Mucosa of stomach (tissue), 1 donor: Measurements from ENCODE around the gene ZNF816.
"Not testable (repeated sequence)": the region's sequence is repeated elsewhere in the genome, so short reads cannot be mapped to it uniquely, and the experiment has no call there.

Source experiments
- H3K27me3 ChIP-seq: one replicate; pipeline ENCODE4 v1.7.0; 2013; ENCODE audit warnings: mild to moderate bottlenecking, low read length; ENCODE audit not compliant: control insufficient read depth, insufficient read depth
- H3K36me3 ChIP-seq: one replicate; pipeline ENCODE4 v1.7.0; 2013; ENCODE audit warnings: low read length; ENCODE audit not compliant: control insufficient read depth, insufficient read depth
- H3K4me1 ChIP-seq: one replicate; pipeline ENCODE4 v1.7.0; 2013; ENCODE audit warnings: mild to moderate bottlenecking, low read length; ENCODE audit not compliant: control insufficient read depth, insufficient read depth
- H3K4me3 ChIP-seq: one replicate; pipeline ENCODE4 v1.7.0; 2013; ENCODE audit warnings: low read length
- H3K9ac ChIP-seq: one replicate; pipeline ENCODE4 v1.7.0; 2013; ENCODE audit warnings: mild to moderate bottlenecking, low read length, moderate library complexity
- H3K9me3 ChIP-seq: one replicate; pipeline ENCODE4 v1.7.0; 2013; ENCODE audit warnings: mild to moderate bottlenecking, low read length, moderate library complexity; ENCODE audit not compliant: control insufficient read depth
- donor health status: Pancreatic carcinoma.

The ZNF816 gene

DNA sequence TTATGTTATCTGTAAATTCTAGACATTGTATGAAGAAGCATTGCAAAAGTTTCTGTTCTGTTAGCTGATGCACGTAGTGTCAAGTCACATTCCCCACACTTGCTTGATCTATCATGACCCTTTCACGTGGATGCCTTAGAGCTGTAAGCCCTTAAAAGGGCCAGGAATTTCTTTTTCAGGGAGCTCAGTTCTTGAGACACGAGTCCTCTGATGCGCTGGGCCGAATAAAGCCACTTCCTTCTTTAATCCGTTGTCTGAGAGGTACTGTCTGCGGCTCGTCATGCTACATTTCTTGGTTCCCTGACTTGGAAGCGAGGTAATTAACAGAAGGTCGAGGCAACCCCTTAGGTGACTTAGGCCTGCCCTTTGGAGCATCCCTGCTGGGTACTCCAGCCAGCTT, 5.8 kb downstream of the ZNF816 start:
- Histone ChIP-seq H3K4me1 (no peaks in the 10 kb centered on the region), H3K36me3 (peaks cover 15% of the 10 kb centered on the region), H3K4me3 (no peak overlapping the region), H3K9ac (no peak overlapping the region), H3K27me3 (no peaks in the 10 kb centered on the region), H3K9me3 (peaks cover 31% of the 10 kb centered on the region)

DNA sequence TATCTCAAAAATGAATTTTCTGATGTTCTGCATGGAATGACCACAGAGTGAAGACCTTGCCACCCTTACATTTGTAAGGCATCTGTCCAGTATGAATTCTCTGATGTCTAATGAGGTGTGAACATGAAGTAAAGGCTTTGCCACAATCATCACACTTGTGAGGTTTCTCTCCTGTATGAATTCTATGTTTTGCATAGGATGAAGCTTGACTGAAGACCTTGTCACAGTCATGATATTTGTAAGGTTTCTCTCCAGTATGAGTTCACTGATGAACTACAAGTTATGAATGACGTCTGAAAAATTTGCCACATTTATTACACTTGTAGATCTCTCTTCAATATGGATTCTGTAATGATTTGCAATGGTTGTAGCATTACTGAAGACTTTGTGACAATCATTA, 13.3 kb downstream of the ZNF816 start:
- no peak overlapping the region for H3K4me3 ChIP-seq
- peaks cover 24% of the 10 kb centered on the region for H3K36me3 ChIP-seq

DNA sequence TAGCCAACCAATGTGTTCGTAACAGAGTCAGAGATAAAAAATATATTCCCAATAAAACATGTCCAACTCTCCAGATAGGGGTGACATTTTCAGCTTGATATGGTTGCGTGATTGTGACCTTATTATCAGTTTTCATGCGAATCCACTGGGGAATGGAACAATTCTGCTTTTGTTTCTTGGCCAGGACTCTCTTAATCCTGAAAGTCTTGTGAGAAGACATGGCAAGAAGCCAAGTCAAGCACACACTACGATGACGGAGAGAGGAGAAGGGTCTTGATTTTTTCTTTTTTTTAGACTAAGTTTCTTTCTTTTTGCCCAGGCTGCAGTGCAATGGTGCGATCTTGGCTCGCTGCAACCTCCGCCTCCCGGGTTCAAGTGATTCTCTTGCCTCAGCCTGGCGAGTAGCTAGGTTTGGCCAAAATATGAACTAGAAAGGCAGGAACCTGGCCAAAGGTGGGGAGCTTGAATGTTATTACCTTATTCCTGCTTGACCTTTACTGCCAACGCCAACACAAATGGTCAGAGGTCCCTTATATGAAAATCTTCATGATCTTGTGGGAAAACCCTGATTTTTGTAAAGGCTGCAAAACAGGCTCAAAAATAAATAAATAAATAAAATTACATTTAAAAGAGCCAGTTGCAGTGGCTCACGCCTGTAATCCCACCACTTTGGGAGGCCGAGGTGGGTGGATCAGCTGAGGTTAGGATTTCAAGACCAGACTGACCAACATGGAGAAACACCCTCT, 14.5 kb downstream of the ZNF816 start:
- Histone ChIP-seq H3K4me1 (peaks cover 3% of the 10 kb centered on the region), H3K9me3 (peaks cover 25% of the 10 kb centered on the region), H3K27me3 (no peaks in the 10 kb centered on the region), H3K36me3 (peaks cover 24% of the 10 kb centered on the region), H3K4me3 (no peak overlapping the region), H3K9ac (no peak overlapping the region)

More for the DNA sequence above, 13.3 kb downstream of the ZNF816 start:
- Histone ChIP-seq H3K27me3 (no peaks in the 10 kb centered on the region), H3K9ac (no peak overlapping the region), H3K4me1 (no peaks in the 10 kb centered on the region), H3K9me3 (peaks cover 25% of the 10 kb centered on the region)

DNA sequence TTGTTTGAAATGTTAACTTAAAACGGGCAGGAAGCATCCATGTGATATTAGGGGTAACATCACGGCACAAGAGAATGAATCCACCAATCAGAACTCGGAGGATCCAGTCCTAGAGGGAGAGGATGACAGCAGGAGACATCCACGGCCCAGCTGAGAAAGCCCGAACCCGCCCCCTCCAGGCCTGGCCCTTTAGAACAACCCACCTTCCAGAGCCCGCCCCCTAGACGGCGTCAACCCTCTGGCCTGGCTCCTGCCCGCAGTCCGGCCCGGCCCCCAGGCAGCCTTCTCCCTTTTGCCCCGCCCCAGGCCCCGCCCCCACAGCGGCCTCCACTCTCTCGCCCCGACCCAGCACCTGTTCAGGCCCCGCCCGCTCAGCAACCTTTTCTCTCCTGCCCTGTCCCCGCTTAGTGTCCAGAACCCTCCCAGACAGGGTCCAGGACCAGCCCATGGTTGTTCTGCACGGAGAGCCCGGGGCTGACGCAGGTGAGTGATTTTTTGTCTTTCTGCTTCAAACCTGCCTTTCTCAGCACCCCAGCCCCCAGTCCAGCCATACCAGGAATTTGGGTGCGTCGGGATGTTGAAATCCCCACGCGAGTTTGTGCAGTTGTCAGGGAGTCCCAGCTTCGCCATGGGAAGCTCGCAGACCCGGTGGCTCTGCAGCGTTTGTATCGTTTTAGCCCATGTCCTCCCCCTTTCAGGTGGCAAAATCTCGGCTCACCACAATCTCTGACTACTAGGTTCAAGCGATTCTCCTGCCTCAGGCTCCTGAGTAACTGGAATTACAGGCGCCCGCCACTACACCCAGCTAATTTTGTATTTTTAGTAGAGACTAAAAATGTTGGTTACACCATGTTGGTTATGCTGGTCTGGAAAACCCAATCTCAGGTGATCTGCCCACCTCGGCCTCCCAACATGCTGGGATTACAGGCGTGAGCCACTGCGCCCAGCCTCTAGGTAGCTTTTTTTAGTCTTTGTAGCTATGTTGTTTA, 16.1 kb downstream of the ZNF816 start:
- Histone ChIP-seq H3K4me3 (no peak overlapping the region), H3K36me3 (peaks cover 10% of the 10 kb centered on the region), H3K9me3 (peaks cover 10% of the 10 kb centered on the region), H3K4me1 (peaks cover 4% of the 10 kb centered on the region), H3K9ac (no peak overlapping the region), H3K27me3 (no peaks in the 10 kb centered on the region)

DNA sequence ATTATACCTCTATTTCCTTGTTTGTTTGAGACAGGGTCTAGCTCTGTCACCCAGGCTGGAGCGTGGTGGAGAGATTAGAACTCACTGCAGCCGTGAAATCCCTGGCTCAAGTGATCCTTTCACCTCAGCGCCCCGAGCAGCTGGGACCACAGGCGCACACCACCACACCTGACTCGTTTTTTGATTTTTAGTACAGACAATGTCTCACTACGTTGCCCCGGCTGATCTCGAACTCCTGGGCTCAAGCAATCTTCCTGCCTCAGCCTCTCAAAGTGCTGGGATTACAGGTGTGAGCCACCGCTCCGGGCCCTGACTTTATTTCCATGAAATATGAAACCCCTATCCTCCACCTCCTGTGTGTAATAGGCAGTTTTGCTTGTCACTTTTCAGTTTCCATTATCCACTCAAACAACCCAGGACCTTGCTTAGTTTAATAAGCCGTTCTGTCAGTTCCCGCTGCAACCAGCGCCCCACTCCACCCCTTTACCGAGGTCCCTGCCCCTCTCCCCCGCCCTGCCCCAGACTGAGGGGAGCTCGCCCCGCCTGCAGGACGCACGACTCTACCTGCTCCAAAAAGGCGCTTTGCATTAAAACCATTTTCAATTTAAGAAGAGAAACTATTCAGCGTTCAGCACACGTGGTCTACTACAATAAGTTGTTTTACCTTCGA, 16.9 kb downstream of the ZNF816 start:
- Histone ChIP-seq H3K9ac (no peak overlapping the region), H3K9me3 (peaks cover 8% of the 10 kb centered on the region), H3K4me3 (no peak overlapping the region), H3K4me1 (peaks cover 4% of the 10 kb centered on the region), H3K27me3 (no peaks in the 10 kb centered on the region), H3K36me3 (peaks cover 1% of the 10 kb centered on the region)

DNA sequence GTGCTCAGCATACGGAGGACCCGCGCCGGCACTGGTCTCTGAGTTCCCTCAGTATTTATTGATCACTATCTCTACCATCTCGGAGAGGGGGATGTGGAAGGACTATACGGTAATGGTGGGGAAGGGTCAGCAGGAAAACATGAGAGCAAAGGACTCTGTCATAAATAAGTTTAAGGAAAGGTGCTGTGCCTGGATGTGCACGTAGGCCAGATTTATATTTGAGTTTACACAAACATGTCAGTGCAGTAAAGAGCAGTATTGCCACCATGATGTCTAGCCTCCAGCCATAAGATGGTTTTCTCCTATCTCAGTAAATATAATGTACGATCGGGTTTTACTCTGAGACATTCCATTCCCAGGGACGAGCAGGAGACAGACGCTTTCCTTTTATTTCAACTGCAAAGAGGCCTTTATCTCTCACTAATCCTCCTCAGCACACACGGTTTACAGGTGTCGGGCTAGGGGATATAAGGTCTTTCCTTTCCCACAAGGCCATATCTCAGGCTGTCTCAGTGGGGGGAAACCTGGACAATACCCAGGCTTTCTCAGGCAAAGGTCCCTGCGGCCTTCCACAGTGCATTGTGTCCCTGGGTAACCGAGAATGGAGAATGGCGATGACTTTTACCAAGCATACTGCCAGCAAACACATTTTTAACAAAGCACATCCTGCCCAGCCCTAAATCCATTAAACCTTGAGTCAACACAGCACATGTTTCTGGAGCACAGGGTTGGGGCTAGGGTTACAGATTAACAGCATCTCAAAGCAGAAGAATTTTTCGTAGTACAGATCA, 17.8 kb downstream of the ZNF816 start:
- H3K27me3 ChIP-seq, H3K9me3 ChIP-seq, H3K4me3 ChIP-seq, H3K36me3 ChIP-seq, H3K9ac ChIP-seq, H3K4me1 ChIP-seq: not testable (repeated sequence)

DNA sequence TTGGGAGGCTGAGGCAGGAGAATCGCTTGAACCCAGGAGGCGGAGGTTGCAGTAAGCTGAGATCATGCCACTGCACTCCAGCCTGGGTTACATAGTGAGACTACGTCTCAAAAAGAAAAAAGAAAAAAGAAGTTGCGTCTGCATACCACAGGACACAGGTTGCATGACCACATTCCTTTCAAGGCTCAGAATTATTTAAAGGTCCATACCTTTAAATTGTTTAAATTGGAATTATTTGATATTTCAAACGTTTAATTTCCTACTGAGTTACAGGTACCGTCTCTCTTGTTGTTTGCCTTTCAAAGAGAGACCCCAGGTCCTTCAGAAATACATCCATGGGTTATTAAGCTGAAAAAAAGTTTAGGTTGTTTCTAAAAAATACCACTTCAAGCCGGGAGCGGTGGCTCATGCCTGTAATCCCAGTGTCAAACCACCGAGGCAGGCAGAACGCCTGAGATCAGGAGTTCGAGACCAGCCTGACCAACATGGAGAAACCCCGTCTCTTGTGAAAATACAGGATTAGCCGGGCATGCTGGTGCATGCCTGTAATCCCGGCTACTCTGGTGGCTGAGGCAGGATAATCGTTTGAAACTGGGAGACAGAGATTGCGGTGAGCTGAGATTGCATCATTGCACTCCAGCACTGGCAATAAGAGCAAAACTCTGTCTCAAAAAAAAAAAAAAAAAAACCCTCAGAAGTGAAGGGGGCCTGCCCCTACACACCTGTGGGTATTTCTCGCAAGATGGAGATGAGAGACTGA, 18.6 kb downstream of the ZNF816 start:
- H3K27me3 ChIP-seq = no peaks in the 10 kb centered on the region
- H3K36me3 ChIP-seq = no peaks in the 10 kb centered on the region
- H3K9ac ChIP-seq = no peak overlapping the region
- no peaks in the 10 kb centered on the region for H3K9me3 ChIP-seq
- no peak overlapping the region for H3K4me3 ChIP-seq
- H3K4me1 ChIP-seq = peaks cover 10% of the 10 kb centered on the region

DNA sequence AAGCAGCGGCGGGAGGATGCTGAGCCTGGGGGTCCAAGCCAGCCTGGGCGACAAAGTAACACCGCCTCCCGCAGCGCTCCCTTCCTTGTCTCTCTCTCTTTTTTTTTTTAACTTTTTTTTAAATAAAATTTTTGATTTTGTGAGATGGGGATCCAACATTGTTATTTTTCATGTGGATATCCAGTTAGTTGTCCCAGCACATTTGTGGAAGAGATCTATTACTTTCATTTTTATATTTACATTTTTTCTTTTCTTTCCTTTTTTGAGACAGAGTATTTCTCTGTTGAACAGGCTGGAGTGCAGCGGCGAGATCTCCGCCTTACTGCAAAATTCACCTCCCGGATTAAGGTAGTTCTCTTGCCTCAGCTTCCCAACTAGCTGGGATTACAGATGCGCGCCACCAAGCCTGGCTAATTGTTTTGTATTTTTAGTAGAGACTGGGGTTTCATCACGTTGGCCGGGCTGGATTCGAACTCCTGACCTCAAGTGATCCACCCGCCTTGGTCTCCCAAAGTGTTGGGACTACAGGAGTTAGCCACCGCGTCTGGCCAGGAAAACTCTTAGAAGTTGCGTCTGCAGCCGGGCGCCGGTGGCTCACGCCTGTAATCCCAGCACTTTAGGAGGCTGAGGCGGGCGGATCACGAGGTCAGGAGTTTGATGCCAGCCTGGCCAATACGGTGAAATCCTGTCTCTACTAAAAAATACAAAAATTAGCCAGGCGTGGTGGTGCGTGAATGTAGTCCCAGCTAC, 19.4 kb downstream of the ZNF816 start:
- H3K4me3 ChIP-seq = no peak overlapping the region
- H3K27me3 ChIP-seq = no peaks in the 10 kb centered on the region
- H3K36me3 ChIP-seq = no peaks in the 10 kb centered on the region
- H3K9ac ChIP-seq = peak overlapping the region; percentile 68
- H3K9me3 ChIP-seq = no peaks in the 10 kb centered on the region
- peaks cover 14% of the 10 kb centered on the region for H3K4me1 ChIP-seq

DNA sequence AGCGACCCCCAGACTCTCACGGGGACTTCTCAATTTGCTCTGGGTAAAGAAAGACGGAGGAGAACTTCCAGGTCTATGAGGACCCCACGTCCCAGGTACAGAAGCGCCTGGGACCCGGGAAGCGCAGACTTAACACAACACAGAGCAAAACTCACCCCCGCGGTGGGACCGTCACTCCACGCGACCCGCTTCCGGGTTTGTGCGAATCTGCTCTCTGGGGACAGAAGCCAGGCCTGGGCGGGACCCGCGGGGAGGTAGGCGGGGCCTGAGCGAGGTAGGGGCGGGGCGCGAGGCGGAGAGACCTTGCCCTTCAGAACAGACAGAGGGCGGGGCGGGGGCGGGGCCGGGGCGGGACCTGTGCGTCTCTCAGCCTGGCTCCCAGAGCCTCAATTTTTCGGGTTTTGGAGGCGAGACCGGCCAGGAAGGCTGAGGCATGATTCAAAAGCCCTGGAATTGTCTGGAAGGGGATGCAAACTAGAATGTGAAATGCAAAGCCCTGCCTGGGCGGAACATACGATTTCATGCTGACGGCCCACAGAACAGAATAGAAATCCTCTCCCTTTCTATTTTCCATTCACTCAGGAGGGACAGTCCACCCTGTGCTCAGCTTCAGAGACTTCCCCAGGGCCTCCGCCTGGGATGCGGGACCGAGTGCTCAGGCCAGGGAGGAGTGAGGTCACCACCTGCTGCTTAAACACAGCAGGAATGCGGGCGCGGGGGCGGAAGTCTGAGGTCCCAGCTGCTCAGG, 20.1 kb downstream of the ZNF816 start:
- H3K4me3 ChIP-seq = peak overlapping the region; percentile 85
- no peaks in the 10 kb centered on the region for H3K27me3 ChIP-seq
- H3K36me3 ChIP-seq = no peaks in the 10 kb centered on the region
- no peaks in the 10 kb centered on the region for H3K9me3 ChIP-seq
- H3K4me1 ChIP-seq = peaks cover 21% of the 10 kb centered on the region
- H3K9ac ChIP-seq = peak overlapping the region; percentile 93

DNA sequence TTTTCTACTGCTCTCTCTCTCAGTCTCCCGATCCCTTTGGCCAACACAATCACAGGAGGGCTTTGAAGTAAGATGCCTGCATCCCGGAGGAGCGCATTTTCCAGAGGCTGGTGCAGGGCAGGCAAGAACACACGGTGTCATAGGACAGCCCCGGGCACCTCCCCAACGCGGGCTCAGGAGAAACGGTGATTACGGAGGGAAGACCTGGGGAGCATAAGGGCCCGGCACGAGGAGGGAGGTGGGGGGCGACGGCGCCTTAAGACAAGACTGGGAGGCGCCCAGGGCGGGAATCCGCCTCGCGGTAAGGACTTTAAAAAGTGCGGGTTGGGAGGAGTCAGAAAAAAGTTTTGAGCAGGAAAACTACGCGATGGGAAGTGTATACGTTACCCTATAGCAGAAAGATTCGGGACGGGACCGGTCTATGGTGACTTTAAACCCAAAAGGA, 20.7 kb downstream of the ZNF816 start:
- Histone ChIP-seq H3K4me1 (peaks cover 27% of the 10 kb centered on the region), H3K27me3 (no peaks in the 10 kb centered on the region), H3K9me3 (no peaks in the 10 kb centered on the region), H3K4me3 (peak overlapping the region; percentile 85), H3K9ac (peak overlapping the region; percentile 93), H3K36me3 (no peaks in the 10 kb centered on the region)
